Measurements from ENCODE around the gene CNPY3.

CNPY3 gene

DNA sequence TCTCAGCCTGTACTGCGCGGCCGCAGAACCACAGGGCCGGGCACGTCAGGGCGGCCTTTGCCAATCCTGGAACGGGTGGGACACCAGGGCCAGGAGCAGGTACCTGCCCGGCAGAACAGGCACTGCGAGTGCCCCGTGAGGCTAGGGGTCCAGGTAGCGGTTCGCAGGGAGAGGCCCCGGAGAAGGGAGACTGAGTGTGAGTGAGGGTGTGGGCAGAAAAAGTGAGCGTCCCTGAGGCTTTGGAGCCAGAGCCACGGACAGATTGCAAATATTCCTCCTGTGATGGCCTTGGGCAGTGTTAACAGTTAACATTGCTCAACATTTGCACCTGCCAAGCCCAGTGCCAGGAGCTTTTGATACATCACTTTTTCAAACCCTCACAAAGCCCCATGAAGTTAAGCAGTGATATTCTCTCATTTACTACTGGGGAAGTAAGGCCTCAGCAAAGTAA lies 31.8 kb downstream of the CNPY3 start:
- no peak for DNase-seq

DNA sequence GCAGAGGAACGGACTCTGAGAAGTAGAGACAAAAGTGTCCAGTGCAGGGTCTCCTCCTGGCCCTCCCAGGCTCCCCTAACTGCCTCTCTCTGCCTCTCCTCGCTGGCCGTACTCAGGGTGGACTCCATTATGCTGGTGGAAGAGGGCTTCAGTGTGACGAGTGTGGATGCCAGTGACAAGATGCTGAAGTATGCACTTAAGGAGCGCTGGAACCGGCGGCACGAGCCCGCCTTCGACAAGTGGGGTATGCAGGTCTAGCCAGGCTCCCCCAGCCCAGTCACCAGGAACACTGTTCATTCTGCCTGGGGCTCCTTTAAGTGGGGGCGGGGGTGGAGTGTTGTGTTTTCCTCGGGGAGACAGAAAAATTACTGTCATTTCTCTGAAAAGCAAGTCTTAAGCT lies 32.8 kb downstream of the CNPY3 start:
- no peak for DNase-seq

DNA sequence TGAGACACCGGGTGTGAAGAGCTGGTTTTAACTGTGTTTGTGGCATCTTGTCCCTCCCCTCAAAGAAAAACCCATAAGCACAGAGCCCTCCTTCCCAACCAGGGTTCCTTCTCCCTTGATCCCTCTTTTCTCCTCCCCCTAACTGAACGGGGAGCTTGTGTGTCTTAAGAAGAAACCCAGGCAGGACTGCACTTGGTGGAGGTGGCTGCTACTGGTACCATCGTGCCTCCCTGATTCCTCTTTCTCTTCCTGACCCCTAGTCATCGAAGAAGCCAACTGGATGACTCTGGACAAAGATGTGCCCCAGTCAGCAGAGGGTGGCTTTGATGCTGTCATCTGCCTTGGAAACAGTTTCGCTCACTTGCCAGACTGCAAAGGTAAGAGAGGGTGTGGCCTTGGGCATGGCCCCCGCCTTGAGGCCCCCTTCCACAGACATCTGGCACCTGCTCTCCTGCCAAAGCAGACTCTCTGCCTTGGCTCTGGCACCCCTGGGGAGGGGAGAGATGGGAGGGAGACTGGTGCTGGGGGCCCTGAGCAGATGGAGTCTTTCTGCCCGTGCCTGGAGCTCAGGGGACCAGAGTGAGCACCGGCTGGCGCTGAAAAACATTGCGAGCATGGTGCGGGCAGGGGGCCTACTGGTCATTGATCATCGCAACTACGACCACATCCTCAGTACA lies 33.4 kb downstream of the CNPY3 start:
- DNase-seq = no peak

DNA sequence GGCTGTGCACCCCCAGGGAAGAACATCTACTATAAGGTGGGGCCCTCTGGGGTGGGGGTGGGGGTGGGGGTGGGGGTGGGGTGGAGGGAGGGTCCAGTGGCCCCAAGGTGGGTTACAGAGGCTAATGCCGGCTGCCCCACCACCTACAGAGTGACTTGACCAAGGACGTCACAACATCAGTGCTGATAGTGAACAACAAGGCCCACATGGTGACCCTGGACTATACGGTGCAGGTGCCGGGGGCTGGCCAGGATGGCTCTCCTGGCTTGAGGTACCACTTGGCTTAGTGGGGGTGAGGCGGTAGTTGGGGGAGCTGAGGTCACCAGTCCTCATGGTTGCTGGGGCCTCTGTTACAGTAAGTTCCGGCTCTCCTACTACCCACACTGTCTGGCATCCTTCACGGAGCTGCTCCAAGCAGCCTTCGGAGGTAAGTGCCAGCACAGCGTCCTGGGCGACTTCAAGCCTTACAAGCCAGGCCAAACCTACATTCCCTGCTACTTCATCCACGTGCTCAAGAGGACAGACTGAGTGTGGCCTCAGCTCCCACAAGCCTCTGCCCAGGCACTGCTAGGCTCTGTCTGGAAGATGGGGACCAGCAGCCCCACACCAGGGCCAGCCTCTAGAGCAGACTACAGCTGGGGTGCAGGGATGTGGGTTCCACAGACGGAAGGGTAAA lies 34.0 kb downstream of the CNPY3 start:
- no peak for DNase-seq

DNA sequence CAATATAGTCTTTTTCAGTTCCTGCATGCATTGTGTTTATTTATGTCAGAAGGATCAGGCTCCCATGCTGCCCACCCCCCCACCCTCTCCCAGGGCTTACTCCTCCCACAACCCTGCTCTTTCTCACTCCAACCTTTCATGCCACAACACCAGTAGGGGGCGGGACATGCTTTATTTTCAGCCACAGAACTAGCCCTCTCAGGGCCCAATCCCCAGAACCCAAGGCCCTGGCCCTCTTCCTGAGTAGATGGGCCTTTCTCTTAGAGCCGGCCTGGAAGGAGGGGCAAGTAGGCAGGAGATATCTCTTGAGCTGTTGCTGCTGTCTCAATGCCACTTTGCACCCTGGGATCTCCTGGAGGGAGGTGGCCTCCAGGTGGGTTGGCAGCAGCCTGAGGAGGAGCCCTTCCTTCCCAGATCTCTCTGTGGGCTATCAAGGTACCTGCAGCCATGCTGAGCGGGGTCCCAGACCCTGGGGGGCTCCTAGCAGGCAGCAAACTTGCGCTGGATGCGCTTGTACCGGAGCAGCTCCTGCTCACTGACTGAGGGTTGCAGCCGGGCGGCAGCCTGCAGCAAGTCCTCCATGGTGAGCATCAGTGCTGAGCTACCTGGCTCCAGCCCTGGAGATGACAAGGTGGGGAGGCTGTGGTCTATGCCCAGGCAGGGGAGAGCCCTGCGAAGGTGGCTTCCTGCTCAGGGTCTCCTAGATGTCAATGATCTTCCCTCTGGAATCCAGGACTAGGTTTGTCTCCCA lies 34.8 kb downstream of the CNPY3 start:
- peak; percentile 20 for DNase-seq

DNA sequence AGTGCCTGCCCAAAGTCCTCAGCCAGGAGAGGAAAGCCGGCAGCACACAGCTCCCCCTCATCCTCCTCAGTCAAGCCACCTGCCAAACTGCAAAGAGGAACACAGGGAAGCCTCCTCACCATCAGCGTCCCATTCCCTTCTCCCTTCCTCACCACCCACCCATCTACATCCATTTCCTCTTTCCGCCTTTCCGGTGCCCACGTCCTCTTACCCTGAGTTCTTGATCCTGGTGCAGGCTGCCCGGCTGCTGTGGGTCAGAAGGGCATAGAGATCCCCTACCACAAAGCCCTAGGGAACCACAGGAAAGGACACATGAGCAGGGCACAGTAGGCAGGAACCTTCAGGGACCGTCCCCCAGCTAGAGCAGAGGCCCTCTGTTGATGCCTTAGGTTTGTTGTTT lies 37.3 kb downstream of the CNPY3 start:
- no peak for DNase-seq

DNA sequence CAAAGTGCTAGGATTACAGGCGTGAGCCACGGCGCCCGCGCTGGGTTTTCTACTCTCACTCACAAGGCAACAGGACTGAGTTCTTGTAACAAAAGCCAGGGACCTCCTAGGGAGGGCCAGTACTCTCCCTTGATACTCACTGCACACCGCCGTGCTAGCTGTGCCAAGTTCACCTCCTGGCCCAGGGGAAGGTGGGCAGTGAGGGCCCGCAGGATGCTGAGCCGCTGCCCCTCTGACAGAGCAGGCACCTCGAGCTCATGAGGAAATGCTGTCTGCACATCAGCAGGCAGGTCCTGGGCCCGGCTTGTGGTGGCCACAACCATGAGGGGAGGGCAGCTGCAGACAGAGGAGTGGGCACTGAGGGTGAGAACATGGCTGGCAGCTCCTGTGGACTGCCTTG lies 37.9 kb downstream of the CNPY3 start:
- no peak for DNase-seq

DNA sequence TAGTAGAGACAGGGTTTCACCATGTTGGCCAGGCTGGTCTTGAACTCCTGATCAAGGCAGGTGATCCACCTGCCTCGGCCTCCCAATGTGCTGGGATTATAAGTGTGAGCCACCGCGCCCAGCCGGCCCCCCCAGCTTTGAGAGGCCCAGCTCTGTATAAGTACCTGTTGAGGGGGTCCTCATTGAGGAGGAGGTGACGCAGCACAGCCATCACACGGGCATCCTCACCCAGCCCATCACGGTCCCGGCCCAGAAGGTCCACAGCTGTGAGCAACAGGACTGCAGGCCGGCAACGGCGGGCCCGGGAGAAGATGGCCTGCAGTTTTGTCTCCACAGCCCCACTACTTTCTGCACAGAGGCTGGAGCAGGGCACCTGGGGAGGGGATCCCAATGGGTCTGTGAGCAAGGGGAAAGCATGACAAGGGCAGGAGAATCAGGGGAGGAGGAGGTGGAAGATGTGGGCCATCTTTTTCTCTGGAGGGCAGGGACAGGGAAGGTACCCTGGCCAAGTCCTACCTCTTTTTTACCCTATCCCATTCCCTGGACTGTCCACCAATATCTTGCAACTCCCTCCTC lies 38.9 kb downstream of the CNPY3 start:
- DNase-seq = no peak

DNA sequence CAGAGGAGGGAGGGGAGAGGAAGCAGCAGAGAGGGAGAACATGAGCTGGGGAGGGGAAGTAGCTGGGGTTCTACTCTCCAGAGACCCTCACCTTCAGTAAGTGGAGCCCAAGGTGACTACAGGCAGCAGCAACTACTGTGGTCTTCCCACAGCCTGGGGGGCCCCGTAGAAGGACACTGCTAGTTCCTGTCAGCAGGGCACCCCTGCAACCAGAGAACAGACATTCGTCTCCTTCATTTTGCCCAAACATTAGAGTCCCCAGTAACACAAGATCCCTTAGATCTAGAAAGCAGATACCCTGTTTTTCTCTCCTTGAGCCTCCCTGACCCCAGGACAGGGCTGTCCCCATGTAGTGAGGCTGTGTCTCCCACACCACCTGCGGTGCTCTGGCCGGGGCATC lies 39.5 kb downstream of the CNPY3 start:
- DNase-seq = no peak

DNA sequence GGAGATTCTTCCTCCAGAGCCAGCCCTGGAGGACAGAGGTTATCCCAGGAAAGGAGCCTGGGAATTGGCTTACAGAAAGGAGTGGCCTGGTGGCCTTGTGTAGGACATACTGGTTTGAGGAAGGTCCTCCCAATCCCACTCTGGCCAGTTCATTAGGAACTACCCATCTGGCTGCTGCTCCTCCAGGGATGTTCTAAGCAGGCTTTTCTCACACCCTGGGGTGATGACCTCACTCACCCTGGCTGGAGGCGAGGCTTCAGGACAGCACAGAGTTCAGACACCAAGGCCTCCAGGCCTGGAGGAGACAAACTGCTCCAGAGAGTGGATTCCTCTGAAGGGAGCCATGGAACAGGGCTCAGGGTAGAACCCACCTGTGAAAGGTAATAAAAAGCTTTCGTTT lies 40.2 kb downstream of the CNPY3 start:
- no peak for DNase-seq

DNA sequence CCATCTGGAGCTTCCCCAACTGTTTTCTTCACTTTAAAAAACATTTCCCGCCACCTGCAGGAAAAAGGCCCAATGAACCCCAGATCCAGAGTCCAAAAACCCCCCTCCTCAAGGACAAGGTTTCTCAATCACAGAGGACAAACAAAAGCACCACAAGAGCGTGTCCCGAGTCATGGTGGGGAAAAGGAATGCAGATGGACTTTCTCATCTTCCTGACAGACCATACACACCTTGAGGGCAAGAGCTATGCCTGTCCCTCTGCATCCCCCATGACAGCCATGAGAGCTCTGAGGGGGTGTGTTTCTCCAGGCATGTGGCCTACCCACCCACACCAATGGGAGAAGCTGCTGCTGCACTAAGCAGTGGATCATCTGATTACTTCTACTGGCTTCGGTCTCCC lies 40.7 kb downstream of the CNPY3 start:
- no peak for DNase-seq

DNA sequence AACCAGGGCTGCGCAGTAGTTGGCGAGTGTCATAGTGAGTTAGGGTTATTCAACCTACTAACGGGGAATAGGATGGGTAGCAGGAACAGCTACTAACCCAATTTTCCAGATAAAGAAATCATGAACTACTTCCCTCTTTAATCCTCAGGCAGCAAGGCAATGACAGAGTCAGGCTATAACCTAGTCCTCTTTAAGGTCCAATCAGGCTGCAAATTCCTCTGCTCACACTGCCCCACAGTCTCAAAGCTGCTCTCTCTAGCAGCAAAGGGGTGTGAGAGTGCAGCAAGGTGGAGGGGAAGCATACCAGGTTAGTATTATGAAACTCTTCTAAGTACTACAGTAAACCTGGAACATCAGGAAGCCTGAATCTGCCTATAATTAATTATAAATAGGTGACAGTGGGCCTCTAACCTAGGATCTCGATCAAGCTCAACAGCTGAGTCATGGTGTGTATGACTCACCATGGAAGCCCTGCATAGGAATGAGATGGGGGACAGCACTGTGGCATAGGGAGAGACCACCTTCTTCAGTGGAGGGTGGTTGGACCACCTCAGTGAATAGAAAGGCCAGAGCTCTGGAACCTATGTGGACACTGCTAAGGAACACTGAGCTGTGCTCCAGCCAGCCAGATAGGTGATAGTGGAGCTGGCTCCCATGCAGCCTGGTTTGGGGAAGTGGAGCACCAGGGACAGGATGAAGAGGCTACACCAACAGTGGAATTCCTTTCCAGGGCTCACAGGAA lies 41.8 kb downstream of the CNPY3 start:
- DNase-seq = no peak

DNA sequence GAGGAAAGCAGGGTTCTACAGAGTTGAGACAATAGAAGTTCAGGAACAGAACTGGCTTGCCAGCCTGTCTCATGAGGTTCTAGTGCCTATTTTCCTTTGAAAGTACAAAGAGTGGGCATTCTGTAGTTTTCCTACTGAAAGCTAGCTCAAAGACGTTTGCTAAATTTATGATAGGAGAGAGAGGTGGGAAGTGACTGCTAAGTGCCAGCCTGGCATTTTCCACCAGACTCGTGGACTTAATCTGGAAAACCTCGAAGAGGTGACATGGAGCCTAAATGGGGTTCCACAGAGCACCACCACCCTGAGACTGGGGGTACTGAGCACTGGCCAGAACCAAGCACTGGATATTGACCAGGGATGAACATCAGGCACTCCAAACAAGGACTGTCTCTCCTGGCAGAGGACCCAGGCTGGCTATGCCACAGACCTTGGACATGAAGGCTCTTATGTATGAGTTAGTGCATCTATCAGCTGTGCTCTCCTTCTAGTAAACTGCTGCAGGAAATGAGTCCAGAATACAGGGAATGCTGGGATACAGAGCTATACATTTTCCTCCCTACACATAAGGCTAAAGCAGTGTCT lies 42.6 kb downstream of the CNPY3 start:
- no peak for DNase-seq

DNA sequence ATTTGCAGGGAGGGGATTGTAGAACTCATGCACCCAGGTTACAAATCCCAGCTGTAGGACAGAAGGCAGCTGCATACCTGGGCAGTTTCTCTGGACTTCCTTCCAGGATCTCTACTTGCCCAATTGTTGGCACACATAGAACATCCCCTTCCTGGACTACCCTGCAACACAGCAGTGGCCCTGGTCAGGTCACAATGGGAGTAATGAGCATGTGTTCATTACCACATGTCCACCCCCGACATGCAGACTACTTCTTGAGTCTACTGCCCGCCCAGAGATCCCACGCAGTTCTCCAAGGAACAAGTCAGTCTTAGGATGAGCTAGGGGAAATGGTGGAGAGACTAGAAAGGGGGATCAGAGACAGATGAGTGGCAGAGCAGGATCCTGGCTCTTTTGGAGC lies 44.6 kb downstream of the CNPY3 start:
- no peak for DNase-seq

DNA sequence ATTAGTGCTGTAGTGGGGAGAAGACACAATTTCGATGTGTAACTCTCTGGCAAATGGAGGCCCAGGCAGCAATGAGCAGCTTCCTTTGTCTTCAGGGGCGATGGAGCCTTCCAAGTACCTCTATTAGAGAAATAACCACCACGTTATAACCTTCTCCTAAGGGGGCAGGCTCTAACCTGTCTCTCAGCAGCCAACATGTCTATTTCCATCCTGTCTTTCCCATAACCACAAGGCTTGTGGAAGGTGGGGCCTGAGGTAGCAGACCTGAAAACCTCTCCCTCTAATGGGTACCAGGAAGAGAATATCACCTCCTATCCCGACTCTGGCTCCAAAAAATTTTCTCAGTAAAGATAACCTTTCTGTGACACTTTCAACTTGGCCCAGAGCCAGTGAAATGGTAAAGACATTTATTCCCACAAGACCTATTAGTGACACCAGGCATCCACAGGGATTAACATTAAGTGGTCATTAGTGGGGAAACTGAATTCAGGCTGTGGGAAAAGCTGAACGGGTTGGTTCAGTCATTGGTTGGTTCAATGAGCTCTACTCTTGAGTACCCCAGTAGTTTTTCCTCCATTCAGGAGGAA lies 45.7 kb downstream of the CNPY3 start:
- no peak for DNase-seq

DNA sequence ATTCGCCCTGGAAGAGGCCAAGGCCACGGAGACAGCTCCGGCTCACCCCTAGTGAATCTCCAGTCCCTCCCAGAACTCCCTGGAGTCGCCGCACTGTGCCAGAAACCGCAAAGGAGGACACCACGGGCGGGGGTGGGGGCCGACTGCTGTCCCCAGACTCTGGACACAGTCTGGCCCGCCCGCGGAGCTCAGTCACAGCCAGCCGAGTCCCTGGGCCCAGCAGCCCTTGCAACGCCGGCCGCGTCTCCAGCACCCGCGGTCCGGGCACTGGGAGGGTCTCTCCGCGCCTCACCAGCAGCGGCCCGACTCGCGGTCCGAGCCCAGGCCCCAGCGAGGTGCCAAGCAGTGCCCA lies 49.2 kb downstream of the CNPY3 start:
- DNase-seq = peak; percentile 22

DNA sequence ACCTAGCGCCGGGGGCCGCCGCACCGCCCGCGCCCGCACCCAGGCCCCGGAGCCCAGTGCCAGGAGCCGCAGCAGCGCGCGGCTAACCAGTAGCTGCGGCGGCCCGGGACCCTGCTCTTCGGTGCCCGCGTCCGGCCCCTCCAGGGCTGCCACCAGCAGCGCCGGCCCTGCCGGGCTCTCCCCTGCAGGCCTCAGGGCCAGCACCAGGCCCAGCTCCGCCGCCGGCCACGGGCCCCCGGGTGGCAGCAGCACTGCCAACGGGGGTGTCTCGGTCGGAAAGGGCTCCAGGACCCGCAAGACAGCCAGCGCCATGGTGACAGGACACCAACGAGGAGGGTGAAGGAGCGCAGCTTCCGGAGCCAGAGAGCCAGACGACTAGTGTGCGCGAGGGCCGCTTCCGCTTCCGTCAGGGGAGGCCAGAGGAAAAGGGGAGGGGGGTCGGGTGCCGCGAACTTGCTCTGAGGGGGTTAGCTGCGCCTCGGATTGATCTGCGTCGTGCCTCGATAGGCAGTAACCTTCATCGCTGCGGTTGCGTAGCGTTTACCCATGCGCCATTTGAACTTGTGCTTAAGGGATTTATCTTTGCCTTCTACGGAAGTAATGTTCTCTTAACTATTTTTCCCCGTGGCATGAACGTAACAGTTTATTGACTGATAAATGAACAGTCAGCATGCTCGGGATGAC lies 49.7 kb downstream of the CNPY3 start, which contains the start of gene PEX6:
PEX6 (minus strand) TSS at position 343 of the 684 bp plus-strand sequence; CDS start at position 312, 31 bp downstream.
- peak; percentile 91 for DNase-seq

DNA sequence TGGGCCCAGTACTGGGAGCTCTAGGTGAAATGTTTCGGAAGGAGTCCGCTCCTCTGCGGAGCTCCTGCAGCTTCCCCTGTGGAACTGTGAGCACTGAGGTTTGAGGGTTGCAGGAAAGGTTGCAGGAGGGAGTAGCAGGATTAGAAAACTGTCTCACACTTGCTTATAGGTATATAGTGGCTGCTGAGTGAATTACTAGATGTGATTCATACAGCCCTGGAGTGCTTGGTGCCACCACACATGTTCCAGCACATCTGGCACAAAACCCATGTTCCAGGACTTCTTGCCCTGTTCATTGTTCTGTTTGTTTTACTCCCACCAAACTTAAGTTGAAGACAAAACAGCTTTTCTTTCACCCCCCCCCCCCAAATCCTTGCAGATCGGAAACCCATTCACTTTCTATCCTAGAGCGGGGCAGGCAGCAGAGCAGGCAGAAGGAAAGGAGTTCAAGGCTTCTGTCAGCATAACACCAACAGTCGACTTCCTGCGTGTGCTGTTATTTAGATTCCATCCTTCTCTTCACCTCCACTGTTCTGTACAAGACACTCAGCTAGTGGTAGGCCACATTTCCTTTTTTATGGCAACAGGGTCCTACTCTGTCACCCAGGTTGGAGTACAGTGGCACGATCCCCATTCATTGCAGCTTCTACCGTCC lies 50.4 kb downstream of the CNPY3 start:
- DNase-seq = no peak

DNA sequence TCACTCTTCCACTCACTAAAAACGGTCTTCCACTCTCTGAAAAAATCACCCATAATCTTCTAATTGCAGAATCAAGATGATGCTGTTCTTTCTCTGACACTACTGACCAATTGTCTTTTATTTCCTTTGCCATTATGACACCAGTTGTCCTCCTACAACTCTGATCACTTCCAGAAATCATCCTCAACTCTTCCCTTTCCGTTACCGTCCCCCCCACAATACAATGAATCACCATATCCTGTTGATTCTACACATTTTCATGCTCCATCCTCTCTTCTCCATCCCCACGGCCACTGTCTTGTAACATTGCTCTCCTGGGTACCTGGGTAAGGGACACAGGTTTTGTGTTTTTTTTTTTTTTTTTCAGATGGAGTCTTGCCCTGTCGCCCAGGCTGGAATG lies 52.6 kb downstream of the CNPY3 start:
- DNase-seq = no peak

DNA sequence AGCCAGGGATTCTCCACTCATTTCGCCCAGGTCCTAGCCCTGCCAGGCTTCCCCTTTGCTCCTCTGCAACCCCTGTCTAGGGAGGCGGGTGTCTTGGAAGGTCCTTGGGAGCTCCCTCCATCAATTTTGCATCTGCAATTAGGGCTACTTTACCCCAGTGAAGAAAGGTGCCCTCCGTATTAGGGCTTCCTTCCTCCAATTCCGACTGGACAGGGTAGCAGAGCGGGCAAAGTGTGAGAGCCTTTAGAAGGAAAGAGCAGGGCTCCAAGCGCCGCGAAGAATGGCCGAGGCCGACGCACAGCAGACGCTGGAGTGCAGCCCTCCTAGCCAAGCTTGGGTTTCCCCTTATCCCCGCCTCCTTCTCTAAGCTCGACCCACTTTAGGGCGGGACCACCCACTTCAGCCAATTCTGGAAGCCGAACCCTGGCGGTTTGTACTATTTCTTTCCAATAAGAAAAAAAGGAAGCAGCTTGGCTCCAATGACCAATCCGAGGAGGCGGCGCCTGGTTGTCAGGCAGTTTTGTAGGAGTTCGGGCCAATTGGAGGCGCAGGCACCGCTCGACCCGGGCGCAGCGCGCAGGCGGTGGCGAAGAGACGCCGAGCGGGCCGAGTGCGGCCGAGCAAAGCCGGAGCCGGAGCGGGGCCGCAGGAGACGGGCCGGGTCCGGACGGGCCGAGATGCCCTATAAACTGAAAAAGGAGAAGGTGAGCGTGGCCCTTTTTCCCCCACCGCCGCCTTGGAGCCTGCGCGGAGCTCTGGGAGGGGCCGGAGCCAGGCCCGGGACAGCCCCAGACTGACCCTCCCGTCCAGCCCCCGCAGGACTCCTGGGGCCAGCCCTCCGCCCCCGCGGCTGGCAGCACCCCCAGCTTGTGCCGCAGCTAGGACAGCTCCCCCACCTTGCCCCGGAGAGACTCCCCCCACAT lies 55.0 kb downstream of the CNPY3 start, which contains the start of gene PPP2R5D:
PPP2R5D (plus strand) TSS at position 570 of the 923 bp plus-strand sequence; CDS start at position 678, 108 bp downstream.
- DNase-seq = peak; percentile 95
